GM04504 (cell line): ENCODE results near the gene PCSK6.
"Not testable (repeated sequence)": the region's sequence is repeated elsewhere in the genome, so short reads cannot be mapped to it uniquely, and the experiment has no call there.

ENCODE experiments used
- DNase-seq: peaks from one replicate; pipeline ENCODE4 v3.0.0-alpha.2; 2012; ENCODE audit warnings: low read depth

Gene PCSK6

GRCh38 chr15:101429646-101430045, 59.9 kb downstream of the PCSK6 start:
- no peak for DNase-seq

DNA sequence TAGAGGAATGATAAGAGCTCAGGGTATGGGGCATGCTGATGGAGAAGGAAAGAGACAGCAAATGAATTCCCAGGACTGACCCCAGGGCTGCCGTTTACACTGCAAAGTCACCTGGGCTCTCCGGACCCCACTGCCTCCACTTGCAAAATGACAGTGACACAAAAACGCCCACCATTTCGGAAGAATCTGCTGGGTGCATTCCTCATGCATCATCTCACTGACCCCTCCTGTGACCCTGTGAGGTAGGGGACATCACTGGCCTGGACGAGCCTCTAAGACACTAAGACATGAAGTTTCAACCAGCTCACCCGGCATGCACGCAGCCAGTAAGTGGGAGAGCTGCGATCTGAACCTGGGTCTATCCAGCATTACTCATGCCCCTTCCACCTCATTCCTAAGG, 60.3 kb downstream of the PCSK6 start:
- no peak for DNase-seq

DNA sequence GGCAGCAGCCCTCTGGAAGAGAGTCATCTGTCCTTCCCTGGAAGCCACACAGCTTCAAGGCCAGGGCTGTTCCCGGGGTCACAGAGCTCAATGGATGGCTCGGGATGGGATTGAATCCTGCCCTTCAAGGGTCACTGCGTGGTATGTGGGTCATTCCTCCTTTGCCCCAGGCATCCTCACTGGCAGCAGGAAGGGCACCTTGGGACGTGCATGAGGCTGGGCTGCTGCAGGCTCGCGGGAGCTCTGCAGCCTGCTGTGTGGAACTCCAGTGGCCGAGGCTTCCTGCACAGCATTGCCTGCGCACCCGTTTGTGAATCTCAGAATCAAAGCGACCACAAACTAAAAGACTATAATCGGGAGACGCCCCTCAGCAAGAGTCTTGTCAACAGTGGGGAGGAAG, 60.7 kb downstream of the PCSK6 start:
- no peak for DNase-seq

DNA sequence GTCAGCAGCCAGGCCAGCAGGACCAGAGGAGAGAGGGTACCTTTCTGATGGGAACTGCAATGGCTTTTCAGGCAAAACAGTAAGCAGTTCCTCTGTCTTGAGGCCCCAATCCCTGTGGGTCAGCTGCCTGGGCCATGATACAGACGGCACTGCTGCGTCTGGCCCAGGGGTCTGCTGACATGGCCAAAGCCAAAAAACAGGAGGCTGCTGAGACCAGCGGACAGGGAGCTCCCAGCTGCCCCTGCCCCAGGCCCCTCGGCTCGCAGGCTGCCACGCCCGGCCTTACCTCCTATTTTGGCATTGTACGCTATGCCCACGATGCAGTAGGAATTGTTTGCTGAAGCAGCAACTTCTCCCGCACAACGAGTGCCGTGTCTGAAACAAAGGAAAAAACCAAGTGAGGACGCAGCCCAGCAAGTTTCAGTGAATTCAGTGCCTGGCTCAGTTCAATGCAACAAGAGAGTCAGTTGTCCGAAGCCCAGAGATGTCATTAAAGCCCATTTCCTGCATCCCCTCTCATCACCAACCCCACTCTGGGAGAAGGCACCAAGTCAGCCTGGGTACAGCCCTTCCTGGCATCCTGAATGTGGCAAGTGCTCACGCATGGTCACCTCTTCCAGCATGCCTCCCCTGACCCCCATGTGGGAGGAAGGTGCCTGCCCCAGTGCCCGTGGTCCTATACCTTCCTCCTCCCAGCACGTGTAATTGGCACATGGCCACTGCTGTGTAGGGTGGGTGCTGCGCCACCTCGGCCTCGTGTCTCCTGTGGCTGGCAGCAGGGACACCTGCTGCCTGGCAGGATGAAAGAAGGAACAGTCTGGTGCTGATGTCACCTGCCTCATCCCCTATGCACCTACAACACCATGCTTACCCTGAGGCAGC, 61.7 kb downstream of the PCSK6 start:
- DNase-seq = no peak

DNA sequence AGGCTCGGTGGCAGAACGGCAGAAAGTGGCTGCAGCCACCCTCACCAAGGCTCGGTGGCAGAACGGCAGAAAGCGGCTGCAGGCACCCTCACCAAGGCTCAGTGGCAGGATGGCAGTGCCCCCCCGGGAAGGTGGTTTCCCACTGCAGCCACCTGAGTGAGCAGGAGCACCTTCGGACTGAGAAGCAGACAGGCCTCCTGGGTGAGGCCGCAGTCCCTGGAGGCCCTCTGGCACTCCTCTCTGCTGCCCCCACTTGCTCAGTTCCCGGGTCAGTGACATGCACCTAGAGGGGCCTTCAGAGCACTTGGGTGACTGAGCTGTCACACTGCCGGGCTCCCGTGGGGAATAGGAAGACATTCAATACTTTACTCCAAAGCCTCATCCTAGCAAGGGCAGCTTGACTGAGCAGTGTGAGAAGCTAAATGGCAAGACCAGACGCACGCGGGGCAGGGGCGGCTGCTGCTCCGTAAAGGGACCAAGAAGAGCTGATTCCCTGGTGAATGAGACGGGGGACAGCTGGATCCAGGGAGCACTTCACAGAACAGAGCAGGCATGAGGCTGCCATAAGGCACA, 62.7 kb downstream of the PCSK6 start:
- DNase-seq = no peak

DNA sequence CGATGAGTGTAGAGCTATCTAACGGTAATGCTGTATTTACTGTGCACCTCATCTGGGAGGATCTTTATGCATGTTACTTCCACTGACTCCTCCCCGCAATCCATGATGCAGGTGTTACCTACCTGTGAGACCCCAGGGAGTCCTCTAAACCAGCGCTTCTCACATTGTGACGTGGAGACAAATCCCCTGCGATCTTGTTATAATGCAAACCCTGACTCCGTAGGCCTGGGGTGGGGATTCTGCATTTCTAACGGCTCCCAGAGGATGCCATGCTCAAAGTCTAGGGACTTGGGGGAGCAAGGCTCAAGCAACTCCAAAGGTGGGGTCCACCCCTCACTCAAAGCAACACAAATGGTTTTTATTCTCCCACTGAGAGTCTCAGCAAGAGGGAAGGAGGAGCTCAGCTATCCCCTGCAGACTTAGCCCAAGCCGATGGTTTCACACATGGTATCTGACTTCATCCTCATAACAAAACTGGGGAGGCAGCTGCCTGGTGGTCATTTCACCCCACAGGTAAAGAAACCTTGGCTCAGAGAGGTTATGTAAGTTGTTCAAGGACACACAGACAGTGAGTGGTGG, 63.6 kb downstream of the PCSK6 start:
- DNase-seq = no peak

DNA sequence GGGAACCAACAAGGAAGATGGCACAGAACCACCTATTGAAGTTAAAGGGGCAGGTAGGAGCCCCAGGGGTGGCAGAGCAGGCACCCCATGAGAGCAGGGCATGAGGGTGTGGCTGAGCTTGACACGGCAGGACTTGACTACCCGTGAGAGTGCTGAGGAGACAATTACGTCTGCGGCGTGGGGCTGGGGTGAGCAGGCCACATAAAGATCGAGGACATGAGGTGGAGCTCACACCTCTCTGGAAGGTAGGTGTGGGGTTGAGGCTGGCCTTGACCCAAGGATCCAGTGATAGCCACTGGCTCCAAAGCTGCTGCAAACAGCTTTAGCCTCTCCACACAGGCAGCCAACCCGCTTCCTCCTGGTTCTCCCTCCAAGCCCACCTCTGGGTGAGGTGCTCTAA, 64.5 kb downstream of the PCSK6 start:
- no peak for DNase-seq

- no peak for DNase-seq
These were observed 69.3 kb downstream of the PCSK6 start for GRCh38 chr15:101420232-101420631.

- not testable (repeated sequence) for DNase-seq
These were observed 73.0 kb downstream of the PCSK6 start for GRCh38 chr15:101416475-101416874.

DNA sequence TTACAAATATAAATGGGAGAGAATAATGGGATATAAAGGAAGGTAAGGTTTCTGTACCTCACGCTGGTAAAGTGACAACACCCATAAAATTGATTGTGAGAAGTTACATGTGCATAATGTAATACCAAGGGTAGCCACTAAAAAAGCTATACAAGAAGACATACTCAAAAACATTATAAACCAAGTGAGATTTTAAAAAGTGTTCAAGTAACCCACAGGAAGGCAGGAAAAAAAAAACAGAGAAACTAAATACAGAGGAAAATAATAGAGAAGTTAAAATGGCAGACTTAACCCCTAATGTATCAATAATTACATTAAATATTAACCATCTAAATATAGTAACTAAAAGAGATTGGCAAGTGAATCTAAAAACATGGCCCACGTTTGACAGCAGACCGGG, 76.3 kb downstream of the PCSK6 start:
- DNase-seq = no peak

- DNase-seq = no peak
These were observed 77.9 kb downstream of the PCSK6 start for GRCh38 chr15:101411581-101411980.

- no peak for DNase-seq
These were observed 78.4 kb downstream of the PCSK6 start for GRCh38 chr15:101411085-101411484.

DNA sequence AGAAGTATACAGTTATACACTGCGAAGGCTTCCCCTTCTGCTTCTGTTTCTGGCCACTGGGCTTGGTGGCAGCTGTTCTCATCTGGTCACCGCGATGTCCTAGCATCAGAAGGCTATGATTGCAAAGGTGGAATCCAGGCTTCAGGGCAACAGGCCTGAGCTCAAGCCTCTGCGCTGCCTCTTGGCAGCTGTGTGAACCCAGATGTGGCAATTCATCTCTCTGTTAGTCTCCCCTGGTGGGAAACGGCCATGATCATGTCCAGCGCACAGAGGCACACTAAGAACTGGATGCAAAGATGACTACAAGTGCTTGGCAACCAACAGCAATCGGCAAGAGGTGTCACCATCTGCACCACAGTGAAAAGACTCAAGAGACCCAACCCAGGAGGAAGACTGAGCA, 78.9 kb downstream of the PCSK6 start:
- no peak for DNase-seq

GRCh38 chr15:101409621-101410020, 79.9 kb downstream of the PCSK6 start:
- DNase-seq = no peak

GRCh38 chr15:101407966-101408775, 81.3 kb downstream of the PCSK6 start:
- DNase-seq = no peak

DNA sequence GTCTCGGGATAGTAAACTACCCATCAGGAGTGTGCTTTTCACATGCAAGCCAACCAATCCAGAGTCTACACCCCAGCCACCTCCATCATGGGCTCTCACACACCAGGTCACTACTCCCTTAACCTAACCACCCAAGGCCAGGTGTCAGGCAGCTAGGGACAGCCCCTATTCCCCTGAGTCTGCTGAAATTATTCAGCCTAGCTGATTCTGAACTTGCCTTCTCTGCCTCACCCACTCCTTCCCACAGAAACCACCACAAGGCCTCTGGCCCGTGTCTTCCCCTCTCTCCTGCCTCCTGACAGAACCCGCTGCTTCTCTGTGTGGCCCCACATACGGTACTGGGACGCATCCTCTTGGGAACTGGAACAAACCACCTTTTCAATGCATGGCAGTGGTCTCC, 82.1 kb downstream of the PCSK6 start:
- no peak for DNase-seq

DNA sequence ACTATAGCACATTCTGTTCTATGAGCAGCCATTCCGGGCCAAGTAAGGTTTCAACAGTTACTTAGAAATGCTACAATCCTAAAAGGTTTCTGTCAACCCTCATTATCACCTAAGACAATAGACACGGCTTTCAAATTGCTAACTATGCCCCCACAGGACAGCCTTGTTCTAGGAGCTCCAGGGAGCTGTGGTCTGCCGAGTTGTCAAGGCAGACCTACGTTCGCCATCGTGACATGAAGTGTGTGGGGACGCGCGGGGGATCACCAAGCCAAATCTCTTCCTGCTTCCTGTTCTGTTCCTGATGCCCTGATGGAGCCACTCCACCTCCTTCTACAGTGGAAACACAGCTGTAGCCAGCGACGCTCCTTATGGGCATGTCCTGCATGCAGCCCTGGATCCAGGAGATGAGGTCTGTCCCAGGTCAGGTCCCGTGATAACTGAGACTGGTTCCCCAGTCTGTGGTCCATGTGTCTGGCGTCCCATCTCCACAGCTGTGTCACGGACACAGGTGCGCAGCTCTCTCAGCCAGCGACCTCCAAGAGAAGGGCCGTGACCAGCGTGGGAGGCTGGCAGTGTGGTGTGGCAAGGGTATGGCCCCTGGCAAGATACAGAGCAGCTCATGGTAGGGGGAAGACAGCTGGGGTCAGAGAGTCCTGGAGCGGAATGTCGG, 82.8 kb downstream of the PCSK6 start:
- DNase-seq = no peak

DNA sequence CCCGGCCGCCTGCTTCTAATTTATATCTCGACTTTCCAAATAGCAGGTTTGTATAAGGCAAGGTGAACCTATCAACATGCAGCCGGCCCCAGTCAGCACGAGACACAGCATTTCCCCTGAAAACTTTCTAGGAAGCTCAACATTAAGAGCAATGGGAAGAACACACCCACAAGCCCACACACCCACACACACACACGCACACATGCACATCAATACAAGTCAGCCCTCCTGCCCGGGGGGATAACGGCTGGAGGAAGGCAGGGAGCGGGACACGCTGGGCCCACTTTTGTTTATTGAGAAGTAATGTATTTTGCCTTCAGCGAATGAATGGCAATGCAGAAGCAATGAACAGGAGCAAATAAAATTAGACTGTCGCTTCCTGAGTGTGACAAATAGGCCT, 83.5 kb downstream of the PCSK6 start:
- DNase-seq = no peak

- no peak for DNase-seq
These were observed 85.3 kb downstream of the PCSK6 start for GRCh38 chr15:101404245-101404644.

GRCh38 chr15:101402883-101403282, 86.6 kb downstream of the PCSK6 start:
- DNase-seq = not testable (repeated sequence)

DNA sequence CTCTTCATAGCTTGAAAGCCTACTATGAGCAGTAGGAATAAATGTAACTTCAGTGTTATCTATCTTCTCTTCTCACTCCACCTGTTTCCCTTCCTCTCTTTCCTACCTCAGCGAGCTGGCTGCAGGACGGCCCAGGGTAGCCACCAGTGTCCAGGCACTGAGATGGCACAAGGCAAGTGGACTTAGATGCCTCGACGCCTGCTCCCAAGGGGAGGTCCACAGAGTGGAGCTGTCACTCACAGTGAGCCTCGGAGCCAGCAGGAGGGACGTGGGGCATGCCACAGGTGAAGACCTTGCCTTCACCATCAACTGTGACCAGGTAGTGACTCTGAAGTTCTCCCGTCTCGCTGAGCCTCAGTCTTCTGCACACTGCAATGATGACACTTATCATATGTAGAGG, 88.2 kb downstream of the PCSK6 start:
- DNase-seq = no peak

DNA sequence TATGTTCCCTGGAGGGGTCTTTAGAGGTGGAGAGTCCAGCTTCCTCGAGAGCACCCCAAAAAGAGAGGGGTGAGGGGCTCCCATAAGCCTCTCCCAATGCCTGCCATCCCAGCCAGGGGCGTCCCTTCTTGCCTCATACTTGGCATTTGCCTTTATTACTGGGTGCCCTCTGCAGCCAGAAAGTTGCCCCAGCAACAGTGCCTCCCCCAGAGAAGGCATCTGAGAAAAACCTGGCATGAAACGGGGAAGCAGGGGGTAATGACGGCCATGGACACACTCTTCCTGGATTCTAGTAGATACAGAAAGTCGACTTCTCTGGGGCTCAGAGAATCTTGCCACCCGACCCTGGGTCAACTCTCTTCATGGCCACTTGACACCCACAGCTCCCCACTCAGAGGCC, 90.1 kb downstream of the PCSK6 start:
- DNase-seq = no peak
